ENCODE measurements around the gene ZNF280A. TPM values are rescaled to one million over a fixed set of nuclear protein-coding genes. Genes with fewer than 3 reads are reported as not detected.

ZNF280A gene
- total RNA-seq, 3 donors from 2014 or later (not counting 1 experiment from before 2014, with no cell fraction given): not detected

GRCh38 chr22:22547226-22547625 is 27.2 kb upstream of the ZNF280A start:
- WGBS (ENCODE audit: insufficient coverage): 90% methylated on average over 3 of the region's 3 CpGs
- DNase-seq (no peak), ATAC-seq (no peak)
- intact Hi-C loops (cut with micrococcal nuclease): no loop called here
- Mint-ChIP-seq H3K36me3 (no peaks in the 10 kb centered on the region), H3K27me3 (ENCODE audit: low read depth in 2 of 2) (no peaks in the 10 kb centered on the region), H3K9me3 (no peaks in the 10 kb centered on the region), H3K4me3 (no peak overlapping the region), H3K4me1 (no peaks in the 10 kb centered on the region), H3K27ac (no peak overlapping the region)
- Histone ChIP-seq H3K36me3 (ENCODE audit: control insufficient read depth, insufficient read depth, low read length) (no peaks in the 10 kb centered on the region), H3K27me3 (ENCODE audit: control insufficient read depth, insufficient read depth, low read length) (no peaks in the 10 kb centered on the region), H3K4me3 (ENCODE audit: low read length) (no peak overlapping the region), H3K9me3 (ENCODE audit: control insufficient read depth, insufficient read depth, low read length) (no peaks in the 10 kb centered on the region), H3K27ac (ENCODE audit: low read length) (no peak overlapping the region), H3K4me1 (ENCODE audit: control insufficient read depth, insufficient read depth, low read length) (no peaks in the 10 kb centered on the region)
- TF ChIP-seq CTCF (IDR thresholded peaks at IDR 0.05): no peak

DNA sequence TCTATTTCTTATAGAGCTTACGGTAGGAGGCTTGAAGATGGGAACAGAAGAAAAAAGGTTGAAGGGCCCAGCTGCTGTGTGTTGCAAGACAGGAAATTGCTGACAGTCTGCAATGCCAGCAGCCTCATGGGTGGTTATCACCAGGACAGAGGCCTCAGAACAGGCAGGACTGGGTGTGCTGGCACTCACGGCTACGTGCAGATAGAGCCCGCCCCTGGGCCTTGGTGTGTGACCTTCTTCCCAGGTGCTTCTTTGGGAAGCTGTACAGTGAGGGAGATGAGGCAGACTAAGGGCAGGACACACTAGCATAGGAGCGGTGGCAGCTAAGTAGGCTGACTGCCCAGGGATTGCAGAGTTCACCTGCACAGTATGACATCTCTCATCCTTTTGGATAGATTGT is 26.4 kb upstream of the ZNF280A start:
- no peaks in the 10 kb centered on the region for H3K9me3 ChIP-seq (ENCODE audit: control insufficient read depth, insufficient read depth, low read length)
- no peak overlapping the region for H3K4me3 Mint-ChIP-seq
- no peak overlapping the region for H3K27ac Mint-ChIP-seq
- no peaks in the 10 kb centered on the region for H3K9me3 Mint-ChIP-seq
- no peak for TF ChIP-seq CTCF (IDR thresholded peaks at IDR 0.05)
- H3K27me3 ChIP-seq (ENCODE audit: control insufficient read depth, insufficient read depth, low read length): no peaks in the 10 kb centered on the region
- no peak overlapping the region for H3K27ac ChIP-seq (ENCODE audit: low read length)
- intact Hi-C loops (cut with micrococcal nuclease): no loop called here
- H3K36me3 Mint-ChIP-seq: no peaks in the 10 kb centered on the region
- no peaks in the 10 kb centered on the region for H3K36me3 ChIP-seq (ENCODE audit: control insufficient read depth, insufficient read depth, low read length)
- no peak for ATAC-seq
- no peak for DNase-seq
- no peaks in the 10 kb centered on the region for H3K4me1 Mint-ChIP-seq
- no peaks in the 10 kb centered on the region for H3K27me3 Mint-ChIP-seq (ENCODE audit: low read depth in 2 of 2)
- no peak overlapping the region for H3K4me3 ChIP-seq (ENCODE audit: low read length)
- H3K4me1 ChIP-seq (ENCODE audit: control insufficient read depth, insufficient read depth, low read length): no peaks in the 10 kb centered on the region
- WGBS (ENCODE audit: insufficient coverage): 51% methylated on average over 5 of the region's 5 CpGs

DNA sequence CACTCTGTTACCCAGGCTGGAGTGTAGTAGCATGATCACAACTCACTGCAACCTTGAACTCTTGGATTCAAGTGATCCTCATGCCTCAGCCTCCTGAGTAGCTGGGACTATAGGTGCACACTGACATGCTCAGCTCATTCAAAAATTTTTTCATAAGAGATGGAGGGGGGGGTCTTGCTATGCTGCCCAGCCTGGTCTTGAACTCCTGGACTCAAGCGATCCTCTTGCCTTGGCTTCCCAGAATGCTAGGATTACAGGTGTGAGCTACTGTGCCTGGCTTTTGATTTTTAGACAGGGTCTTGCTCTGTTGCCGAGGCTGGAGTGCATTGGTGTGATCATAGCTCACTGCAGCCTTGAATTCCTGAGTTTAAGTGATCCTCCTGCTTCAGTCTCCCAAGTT is 25.0 kb upstream of the ZNF280A start:
- Histone ChIP-seq H3K9me3 (ENCODE audit: control insufficient read depth, insufficient read depth, low read length) (no peaks in the 10 kb centered on the region), H3K27me3 (ENCODE audit: control insufficient read depth, insufficient read depth, low read length) (no peaks in the 10 kb centered on the region), H3K36me3 (ENCODE audit: control insufficient read depth, insufficient read depth, low read length) (no peaks in the 10 kb centered on the region), H3K27ac (ENCODE audit: low read length) (no peak overlapping the region), H3K4me3 (ENCODE audit: low read length) (no peak overlapping the region), H3K4me1 (ENCODE audit: control insufficient read depth, insufficient read depth, low read length) (no peaks in the 10 kb centered on the region)
- Mint-ChIP-seq H3K4me3 (no peak overlapping the region), H3K36me3 (no peaks in the 10 kb centered on the region), H3K27me3 (ENCODE audit: low read depth in 2 of 2) (no peaks in the 10 kb centered on the region), H3K9me3 (no peaks in the 10 kb centered on the region), H3K4me1 (no peaks in the 10 kb centered on the region), H3K27ac (no peak overlapping the region)
- TF ChIP-seq CTCF (IDR thresholded peaks at IDR 0.05): no peak
- DNase-seq: no peak
- 90% methylated on average over 2 of the region's 2 CpGs for WGBS (ENCODE audit: insufficient coverage)
- no peak for ATAC-seq
- intact Hi-C loops (cut with micrococcal nuclease): no loop called here

DNA sequence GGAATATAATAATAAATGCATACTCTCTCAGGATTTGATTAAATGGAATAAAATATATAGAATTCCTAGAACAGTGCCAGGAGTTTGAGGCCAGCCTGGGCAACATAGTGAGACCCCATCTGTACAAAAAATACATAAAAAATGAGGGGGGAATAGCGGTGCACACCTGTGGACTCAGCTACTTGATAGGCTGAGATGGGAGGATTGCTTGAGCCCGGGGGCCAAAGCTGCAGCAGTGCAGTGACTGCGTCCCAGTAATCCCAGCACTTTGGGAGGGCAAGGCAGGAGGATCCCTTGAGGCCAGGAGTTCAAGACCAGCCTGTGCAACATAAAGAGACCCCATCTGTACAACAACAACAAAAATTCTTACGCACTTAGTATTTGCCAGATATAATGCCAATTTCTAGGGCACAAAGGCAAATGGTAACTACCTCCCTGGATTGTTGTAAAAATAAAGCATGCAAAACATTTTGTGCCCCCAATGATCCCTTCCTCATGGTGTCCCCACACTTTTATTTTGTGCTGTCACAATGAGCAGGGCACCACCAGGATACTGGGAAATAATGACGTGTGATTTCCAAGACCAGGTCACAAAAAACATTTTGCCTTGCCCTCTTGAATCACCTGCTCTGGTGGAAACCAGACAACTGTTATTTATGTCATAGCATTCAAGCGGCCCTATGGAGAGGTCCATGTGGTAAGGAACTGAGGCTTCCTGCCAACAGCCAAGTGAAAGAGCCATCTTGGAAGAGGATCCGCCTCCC is 18.3 kb upstream of the ZNF280A start:
- no peaks in the 10 kb centered on the region for H3K9me3 Mint-ChIP-seq
- 84% methylated on average over 7 of the region's 7 CpGs for WGBS (ENCODE audit: insufficient coverage)
- no peaks in the 10 kb centered on the region for H3K36me3 Mint-ChIP-seq
- no peak overlapping the region for H3K27ac ChIP-seq (ENCODE audit: low read length)
- TF ChIP-seq CTCF (IDR thresholded peaks at IDR 0.05): no peak
- H3K27me3 Mint-ChIP-seq (ENCODE audit: low read depth in 2 of 2): peaks cover 7 to 18% of the 10 kb centered on the region in 2 donors
- DNase-seq (no peak), ATAC-seq (no peak)
- no peaks in the 10 kb centered on the region for H3K27me3 ChIP-seq (ENCODE audit: control insufficient read depth, insufficient read depth, low read length)
- intact Hi-C loops (cut with micrococcal nuclease): no loop called here
- H3K4me1 ChIP-seq (ENCODE audit: control insufficient read depth, insufficient read depth, low read length): no peaks in the 10 kb centered on the region
- H3K4me3 Mint-ChIP-seq: no peak overlapping the region
- H3K27ac Mint-ChIP-seq: no peak overlapping the region
- H3K9me3 ChIP-seq (ENCODE audit: control insufficient read depth, insufficient read depth, low read length): no peaks in the 10 kb centered on the region
- no peaks in the 10 kb centered on the region for H3K4me1 Mint-ChIP-seq
- no peak overlapping the region for H3K4me3 ChIP-seq (ENCODE audit: low read length)
- H3K36me3 ChIP-seq (ENCODE audit: control insufficient read depth, insufficient read depth, low read length): no peaks in the 10 kb centered on the region
